ENCODE results near the gene FLT3.
"Not testable (repeated sequence)": the region's sequence is repeated elsewhere in the genome, so short reads cannot be mapped to it uniquely, and the experiment has no call there.

The FLT3 gene

DNA sequence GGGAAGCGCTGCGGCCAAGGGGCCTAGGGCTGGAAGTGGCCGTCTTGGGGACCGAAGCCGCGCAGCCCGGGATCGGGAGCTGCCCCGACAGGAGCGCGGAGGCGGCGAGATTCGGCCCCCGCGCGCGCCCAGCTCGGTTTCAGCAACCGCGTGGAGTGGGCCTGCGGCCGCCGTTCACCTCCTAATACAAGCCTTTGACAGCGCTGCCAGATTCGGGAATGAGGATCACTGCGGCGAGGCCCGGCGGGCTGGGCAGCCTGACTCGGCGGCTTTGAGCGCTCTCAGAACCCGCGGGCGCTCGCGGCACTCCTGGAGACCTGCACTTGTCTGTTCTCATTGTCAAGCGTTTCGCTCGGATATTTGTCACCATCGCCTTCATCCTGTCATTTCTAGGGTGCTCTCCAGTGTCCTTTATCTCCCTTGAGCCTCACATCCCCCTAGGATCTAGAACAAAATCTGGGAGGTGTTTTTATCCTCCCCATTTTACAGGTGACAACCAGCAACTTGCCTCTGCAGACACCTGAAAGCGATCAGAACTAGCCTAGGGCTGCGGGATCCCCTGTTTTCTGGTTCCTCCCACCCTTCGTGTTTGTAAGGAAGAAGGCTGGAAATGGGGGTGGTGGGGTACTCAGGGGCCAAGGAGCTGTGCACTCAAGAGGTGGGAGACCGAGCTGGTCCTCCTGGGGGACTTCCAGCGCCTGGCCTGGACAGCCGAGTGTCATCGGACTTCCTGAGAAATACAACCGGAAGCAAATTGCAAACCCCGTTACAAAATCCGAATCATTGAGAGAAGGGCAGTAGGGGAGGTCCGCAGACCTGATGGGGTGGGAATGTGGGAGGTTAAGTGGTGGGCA lies 129.8 kb downstream of the FLT3 start:
- DNase-seq: no peak

DNA sequence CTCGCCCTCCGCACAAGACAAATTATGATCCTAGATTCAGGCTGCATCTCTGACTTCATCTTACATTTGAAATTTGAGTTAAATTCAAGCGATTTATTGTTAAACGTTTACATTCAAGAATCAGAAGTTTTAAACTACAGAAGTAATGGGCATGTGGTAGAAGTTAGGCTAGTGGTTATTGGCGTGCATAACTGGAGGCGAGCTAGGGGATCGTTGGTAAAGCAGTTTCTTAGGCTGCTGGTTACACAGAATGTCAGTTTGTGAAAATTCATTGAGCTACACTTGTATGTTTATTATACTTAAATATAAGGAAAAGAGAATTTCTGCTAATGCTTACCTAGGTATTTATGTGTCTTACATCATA lies 130.5 kb downstream of the FLT3 start:
- no peak for DNase-seq

DNA sequence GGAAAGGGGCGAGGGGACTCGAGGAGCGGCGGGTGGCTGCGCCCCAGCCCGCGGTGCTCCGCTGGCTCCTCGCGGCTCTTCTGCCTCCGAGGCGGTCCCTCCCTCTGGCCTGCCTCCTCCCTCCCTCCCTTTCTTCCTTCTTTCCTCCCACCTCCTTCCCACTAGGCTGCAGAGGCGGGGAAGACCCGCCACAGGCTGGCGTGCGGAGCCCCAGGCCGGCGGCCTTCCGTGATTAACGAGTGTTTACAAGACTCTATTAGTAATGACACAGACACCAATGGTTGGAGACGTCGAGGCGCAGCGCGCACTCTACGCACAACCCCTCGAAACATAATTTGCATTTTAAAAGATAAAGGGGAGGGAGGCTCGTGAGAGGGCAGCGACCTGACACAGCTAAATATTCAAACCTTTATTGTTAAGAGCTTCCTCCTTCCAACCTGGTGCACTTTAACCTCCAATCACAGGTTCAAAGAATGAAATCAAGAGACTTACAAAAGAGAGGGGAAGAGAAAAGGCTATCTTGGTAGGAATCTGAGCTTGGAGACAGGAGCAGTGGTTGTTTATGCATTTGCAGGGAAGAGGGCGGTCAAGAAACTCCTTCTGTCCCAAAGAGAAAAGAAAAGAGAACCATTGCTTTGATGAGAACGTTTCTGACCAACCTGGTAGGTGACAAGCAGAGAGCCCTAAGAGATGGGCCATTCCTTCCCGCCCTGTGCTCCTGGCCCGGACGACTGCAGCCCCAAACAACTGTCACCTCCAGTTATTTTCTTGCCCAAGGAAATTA lies 131.1 kb downstream of the FLT3 start, which contains the start of gene CDX2:
Gene CDX2 (minus strand): TSS at position 234 of the 784 bp plus-strand sequence. CDS start 309 bp downstream, outside the sequence.
- DNase-seq: no peak

GRCh38 chr13:27968316-27969081 lies 131.9 kb downstream of the FLT3 start:
- DNase-seq: no peak

GRCh38 chr13:27967736-27968315 lies 132.6 kb downstream of the FLT3 start:
- no peak for DNase-seq

- DNase-seq: no peak
Measured at GRCh38 chr13:27967203-27967735, 133.1 kb downstream of the FLT3 start.

DNA sequence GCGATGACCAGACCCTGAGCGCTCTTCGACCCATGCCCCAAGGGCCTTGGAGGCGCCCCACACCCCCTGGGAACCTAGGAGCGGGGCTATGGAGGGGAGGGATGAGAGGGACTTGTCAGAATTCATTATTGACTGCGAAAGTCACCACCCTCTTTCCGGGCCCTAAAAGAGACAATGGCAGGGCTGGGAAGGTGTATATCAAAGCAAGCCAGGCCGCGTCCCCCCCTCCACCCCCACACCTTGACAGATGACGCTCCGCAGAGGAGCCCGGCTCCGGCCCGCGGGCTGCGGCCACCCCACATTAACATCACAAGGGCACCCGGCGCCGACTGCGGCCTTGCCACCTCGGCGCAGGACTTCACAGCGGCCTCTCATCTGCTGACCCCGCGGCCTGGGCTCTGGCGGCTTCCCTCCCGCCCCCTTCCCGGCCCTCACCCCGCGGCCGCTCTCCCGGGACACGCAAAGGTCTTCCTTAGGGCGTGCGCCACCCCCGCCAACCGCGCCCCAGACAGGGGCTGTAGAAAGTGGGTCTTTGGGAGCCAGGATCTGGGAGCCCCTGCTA lies 133.7 kb downstream of the FLT3 start:
- DNase-seq: no peak

GRCh38 chr13:27965740-27966640 lies 134.4 kb downstream of the FLT3 start:
- DNase-seq: no peak

DNA sequence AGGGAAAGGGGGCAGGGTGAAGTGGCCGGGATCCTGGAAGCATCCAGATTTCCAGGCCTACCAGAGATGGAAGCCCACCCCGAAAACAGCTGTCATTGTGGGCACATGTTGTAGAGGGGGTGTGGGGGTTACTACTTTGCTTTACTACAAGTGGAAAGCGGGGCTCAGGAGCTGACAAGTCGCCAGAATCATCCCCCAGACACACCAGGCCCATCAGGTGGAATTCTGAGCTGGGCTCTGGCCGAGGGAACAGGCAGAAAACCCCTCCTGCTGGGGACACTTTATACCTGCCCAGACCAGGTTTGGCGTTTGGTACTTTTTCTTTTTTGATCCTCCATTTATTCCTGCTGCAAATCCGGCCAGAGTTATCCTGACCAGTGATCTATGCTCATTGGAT lies 135.0 kb downstream of the FLT3 start:
- no peak for DNase-seq

- DNase-seq: no peak
Measured at GRCh38 chr13:27964741-27965323, 135.5 kb downstream of the FLT3 start.

DNA sequence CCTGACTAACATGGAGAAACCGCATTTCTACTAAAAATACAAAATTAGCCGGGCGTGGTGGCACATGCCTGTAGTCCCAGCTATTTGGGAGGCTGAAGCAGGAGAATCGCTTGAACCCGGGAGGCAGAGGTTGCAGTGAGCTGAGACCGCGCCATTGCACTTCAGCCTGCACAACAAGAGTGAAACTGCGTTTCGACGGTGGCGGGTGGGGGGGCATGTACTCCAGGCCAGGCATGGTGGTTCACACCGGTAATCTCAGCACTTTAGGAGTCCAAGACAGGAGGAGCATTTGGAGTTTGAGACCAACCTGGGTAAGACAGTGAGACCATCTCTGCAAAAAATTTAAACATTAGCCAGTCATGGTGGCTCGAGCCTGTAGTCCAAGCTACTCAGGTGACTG lies 136.2 kb downstream of the FLT3 start:
- DNase-seq: not testable (repeated sequence)

GRCh38 chr13:27963491-27963890 lies 136.9 kb downstream of the FLT3 start:
- no peak for DNase-seq

DNA sequence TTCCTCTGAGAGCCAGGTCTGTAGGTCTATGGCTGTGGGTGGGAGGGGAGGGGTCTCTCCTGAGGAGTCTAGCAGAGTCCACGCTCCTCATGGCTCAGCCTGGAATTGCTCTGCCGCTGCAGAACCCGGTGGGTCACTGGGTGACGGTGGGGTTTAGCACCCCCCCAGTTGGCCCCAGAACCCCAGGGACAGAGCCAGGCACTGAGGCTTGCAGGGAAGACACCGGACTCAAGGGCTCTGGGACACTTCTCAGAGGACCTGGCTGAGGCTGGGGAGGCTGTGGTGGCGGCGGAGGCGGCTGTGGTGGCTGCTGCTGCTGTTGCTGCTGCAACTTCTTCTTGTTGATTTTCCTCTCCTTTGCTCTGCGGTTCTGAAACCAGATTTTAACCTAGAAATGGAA lies 137.4 kb downstream of the FLT3 start:
- DNase-seq: no peak

- DNase-seq: no peak
Measured at GRCh38 chr13:27962128-27962841, 138.1 kb downstream of the FLT3 start.

- no peak for DNase-seq
Measured at GRCh38 chr13:27961227-27962085, 138.9 kb downstream of the FLT3 start.

- DNase-seq: no peak
Measured at GRCh38 chr13:27960362-27961226, 139.8 kb downstream of the FLT3 start.

DNA sequence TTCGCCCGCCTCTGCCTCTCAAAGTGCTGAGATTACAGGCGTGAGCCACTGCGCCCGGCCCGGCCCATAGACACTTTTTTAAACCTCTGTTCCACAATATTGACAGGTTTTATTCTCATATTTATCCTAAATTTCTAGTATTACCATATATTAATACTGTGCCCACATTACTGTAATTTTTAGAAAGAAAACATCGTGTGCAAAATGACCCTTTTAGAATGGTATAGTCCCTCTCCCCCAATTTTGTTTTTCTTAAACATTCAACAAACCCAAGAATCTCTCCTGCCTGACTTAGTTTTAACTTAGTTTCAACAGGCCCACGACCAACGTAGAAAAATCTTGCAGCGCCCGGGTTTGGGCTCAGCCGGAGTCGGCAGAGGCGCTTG lies 140.4 kb downstream of the FLT3 start:
- no peak for DNase-seq

Measured in activated CD4-positive, alpha-beta T cell treated with anti-CD3 and anti-CD28 coated beads for 4 hours (primary cell).